H1 (cell line): ENCODE data around the gene COL27A1. TPM values are rescaled to one million over a fixed set of nuclear protein-coding genes. Genes with fewer than 3 reads are reported as not detected.

ENCODE experiments used
- CTCF ChIA-PET: fragments of 300-600 bp; sonication (Branson Sonifier 250); formaldehyde crosslinking; loops from one replicate; lab custom pipeline; 2021; ENCODE audit not compliant: partially characterized antibody; lab: Charles Lee
- POLR2A ChIA-PET: fragments of 300-600 bp; sonication (Branson Sonifier 250); formaldehyde crosslinking; loops from one replicate; lab custom pipeline; 2021; ENCODE audit warnings: inconsistent platforms; ENCODE audit not compliant: partially characterized antibody; lab: Charles Lee
- DNase-seq, 2 experiments: peaks; one replicate each; pipeline versions ENCODE4 v3.0.0 to v3.0.0-alpha.2; 2010 to 2022; ENCODE audit warnings: low spot score in 2 of 2, low read depth in 1 of 2, mixed read lengths in 1 of 2
- FAIRE-seq: peaks from 2 replicates; lab custom pipeline; 2011; peaks lifted over from hg19 to GRCh38; lab: Jason Lieb, UNC
- H2AFZ ChIP-seq: 2 replicates; pipeline ENCODE4 v1.8.1; 2012; ENCODE audit warnings: low read length, inconsistent platforms
- H2AK5ac ChIP-seq: 2 replicates; pipeline ENCODE4 v1.6.1; 2013; ENCODE audit warnings: low read depth, low read length
- H2BK120ac ChIP-seq: replicated peaks from 2 replicates; pipeline ENCODE3; 2013; ENCODE audit warnings: low read depth, low read length, inconsistent platforms
- H2BK12ac ChIP-seq: 2 replicates; pipeline ENCODE4 v1.6.1; 2013; ENCODE audit warnings: low read depth, low read length
- H2BK15ac ChIP-seq: 2 replicates; pipeline ENCODE4 v1.6.1; 2013; ENCODE audit warnings: low read length
- H2BK20ac ChIP-seq: 2 replicates; pipeline ENCODE4 v1.6.1; 2013; ENCODE audit warnings: low read length
- H2BK5ac ChIP-seq: 2 replicates; pipeline ENCODE4 v1.6.1; 2013; ENCODE audit warnings: low read depth, low read length
- H3K14ac ChIP-seq: 2 replicates; pipeline ENCODE4 v1.6.1; 2013; ENCODE audit warnings: inconsistent platforms; ENCODE audit not compliant: insufficient read length
- H3K18ac ChIP-seq: 2 replicates; pipeline ENCODE4 v1.6.1; 2013; ENCODE audit warnings: low read length; ENCODE audit errors: extremely low read depth
- H3K23ac ChIP-seq: 2 replicates; pipeline ENCODE4 v1.6.1; 2013; ENCODE audit warnings: inconsistent platforms; ENCODE audit not compliant: insufficient read length
- H3K23me2 ChIP-seq: 2 replicates; pipeline ENCODE4 v1.6.1; 2013; ENCODE audit warnings: low read depth, low read length
- H3K27ac ChIP-seq: 2 replicates; pipeline ENCODE4 v1.6.1; 2011; ENCODE audit warnings: low read depth, low read length, inconsistent platforms
- H3K27me3 ChIP-seq, 4 experiments: replicated peaks in 1 of 4; 1 replicate in 1 of 4; 2 replicates in 3 of 4; pipeline versions ENCODE4 v1.6.1 to v1.8.1; 2011 to 2013; ENCODE audit warnings: low read length in 3 of 4, mild to moderate bottlenecking in 3 of 4, inconsistent platforms in 2 of 4, mixed read lengths in 2 of 4, moderate library complexity in 1 of 4; ENCODE audit not compliant: control insufficient read depth in 3 of 4, insufficient read depth in 3 of 4; ENCODE audit errors: extremely low read depth in 1 of 4
- H3K36me3 ChIP-seq, 4 experiments: 2 replicates each; pipeline versions ENCODE4 v1.6.1 to v1.8.1; 2011 to 2013; ENCODE audit warnings: mild to moderate bottlenecking in 4 of 4, low read length in 3 of 4, moderate library complexity in 2 of 4, control low read depth in 1 of 4, inconsistent platforms in 1 of 4; ENCODE audit not compliant: insufficient read depth in 4 of 4, control insufficient read depth in 2 of 4
- H3K4ac ChIP-seq: replicated peaks from 2 replicates; pipeline ENCODE3; 2013; ENCODE audit warnings: low read length, low read depth, mixed read lengths, inconsistent platforms; ENCODE audit not compliant: insufficient read length
- H3K4me1 ChIP-seq, 4 experiments: replicated peaks in 1 of 4; 1 replicate in 1 of 4; 2 replicates in 3 of 4; pipeline versions ENCODE4 v1.6.1 to v1.8.1; 2011 to 2013; ENCODE audit warnings: low read length in 3 of 4, inconsistent platforms in 2 of 4, mixed read lengths in 1 of 4; ENCODE audit not compliant: insufficient read depth in 4 of 4, control insufficient read depth in 3 of 4
- H3K4me2 ChIP-seq, 2 experiments: 2 replicates each; pipeline versions ENCODE4 v1.6.1 to v1.8.1; 2011 to 2013; ENCODE audit warnings: low read depth in 2 of 2, low read length in 2 of 2, control low read depth in 1 of 2, inconsistent platforms in 1 of 2, mild to moderate bottlenecking in 1 of 2; ENCODE audit not compliant: insufficient read depth in 1 of 2
- H3K4me3 ChIP-seq, 4 experiments: fragments of 200-600, 300-600 bp in 1 of 4; sonication (generic), shearing (Covaris generic), sonication (Bioruptor Twin) in 1 of 4; 2 replicates each; pipeline versions ENCODE4 v1.5.1 to v1.8.1; 2011 to 2016; ENCODE audit warnings: low read length in 4 of 4, low read depth in 3 of 4, control low read depth in 2 of 4, inconsistent platforms in 2 of 4, mild to moderate bottlenecking in 2 of 4, mixed read lengths in 1 of 4, moderate library complexity in 1 of 4; ENCODE audit not compliant: insufficient read depth in 2 of 4; ENCODE audit errors: extremely low read depth in 1 of 4
- H3K56ac ChIP-seq: replicated peaks from 2 replicates; pipeline ENCODE3; 2013; ENCODE audit warnings: low read depth, mild to moderate bottlenecking, mixed read lengths, low read length, inconsistent platforms; ENCODE audit not compliant: insufficient read length
- H3K79me1 ChIP-seq: 2 replicates; pipeline ENCODE4 v1.6.1; 2013; ENCODE audit warnings: low read depth, low read length, control low read depth
- H3K79me2 ChIP-seq, 2 experiments: 2 replicates each; pipeline versions ENCODE4 v1.6.1 to v1.8.1; 2012 to 2013; ENCODE audit warnings: low read length in 2 of 2, mild to moderate bottlenecking in 2 of 2, inconsistent platforms in 1 of 2; ENCODE audit not compliant: insufficient read depth in 2 of 2, control insufficient read depth in 1 of 2
- H3K9ac ChIP-seq, 4 experiments: replicated peaks in 1 of 4; 1 replicate in 1 of 4; 2 replicates in 3 of 4; pipeline versions ENCODE4 v1.6.1 to v1.8.1; 2011 to 2013; ENCODE audit warnings: low read depth in 3 of 4, low read length in 3 of 4, control low read depth in 2 of 4, mild to moderate bottlenecking in 2 of 4, moderate library complexity in 2 of 4, inconsistent platforms in 1 of 4; ENCODE audit errors: extremely low read depth in 1 of 4
- H3K9me3 ChIP-seq, 2 experiments: 2 replicates each; pipeline versions ENCODE4 v1.6.1 to v1.8.1; 2012 to 2013; ENCODE audit warnings: mild to moderate bottlenecking in 2 of 2, moderate library complexity in 2 of 2, control low read depth in 1 of 2, inconsistent platforms in 1 of 2, low read depth in 1 of 2, low read length in 1 of 2, mixed read lengths in 1 of 2; ENCODE audit not compliant: insufficient read depth in 2 of 2
- H4K20me1 ChIP-seq, 2 experiments: replicated peaks in 1 of 2; 2 replicates each; pipeline versions ENCODE3 to v1.8.1; 2011 to 2013; ENCODE audit warnings: inconsistent platforms in 2 of 2, low read length in 2 of 2, mild to moderate bottlenecking in 1 of 2; ENCODE audit not compliant: insufficient read depth in 2 of 2, control insufficient read depth in 1 of 2
- H4K5ac ChIP-seq: 2 replicates; pipeline ENCODE4 v1.6.1; 2013; ENCODE audit warnings: low read length, low read depth, mixed read lengths, inconsistent platforms; ENCODE audit not compliant: insufficient read length
- H4K8ac ChIP-seq: 2 replicates; pipeline ENCODE4 v1.8.0; 2013; ENCODE audit warnings: mild to moderate bottlenecking, moderate library complexity, low read length, inconsistent platforms; ENCODE audit not compliant: insufficient read depth; ENCODE audit errors: extremely low read depth
- H4K91ac ChIP-seq: replicated peaks from 2 replicates; pipeline ENCODE3; 2013; ENCODE audit warnings: low read length, mixed read lengths, inconsistent platforms; ENCODE audit not compliant: insufficient read length
- ASH2L ChIP-seq: fragments of 200-600, 300-600 bp; sonication (generic); IDR thresholded peaks from one replicate; pipeline ENCODE4 v1.7.1; 2017; ENCODE audit warnings: low read length
- BACH1 ChIP-seq: IDR thresholded peaks from 2 replicates; pipeline ENCODE4 v1.6.1; 2012; ENCODE audit warnings: low read length, improper control_type of control experiment
- CBX5 ChIP-seq: fragments of 300-800, 300-1000 bp; sonication (generic); IDR thresholded peaks from 2 replicates; pipeline ENCODE4 v1.7.1; 2016; ENCODE audit warnings: antibody characterized with exemption, low read length, low read depth
- HDAC2 ChIP-seq, 2 experiments: fragments of 300-600 bp in 1 of 2; sonication (generic) in 1 of 2; IDR thresholded peaks; 2 replicates each; pipeline ENCODE4 v1.6.1; 2011 to 2012; ENCODE audit warnings: low read depth in 2 of 2, low read length in 2 of 2, mild to moderate bottlenecking in 2 of 2, moderate library complexity in 2 of 2, borderline replicate concordance in 1 of 2, inconsistent platforms in 1 of 2
- SP2 ChIP-seq: IDR thresholded peaks from 2 replicates; pipeline ENCODE4 v1.6.1; 2012; ENCODE audit warnings: mild to moderate bottlenecking, low read length, inconsistent platforms
- WGBS, 2 experiments: shearing (Covaris generic) in 1 of 2; methylation state at CpG; one replicate each; pipeline versions ENCODE4 v1.1.6 to v1.1.7; 2013 to 2015; ENCODE audit warnings: low lambda C conversion rate in 2 of 2, mixed read lengths in 2 of 2, inconsistent platforms in 1 of 2, low coverage in 1 of 2, missing lambda C conversion rate in 1 of 2; ENCODE audit not compliant: insufficient replicate concordance in 2 of 2, insufficient coverage in 1 of 2, insufficient read length in 1 of 2; ENCODE audit errors: extremely low coverage in 1 of 2, missing lambda C conversion rate in 1 of 2; 5-methylcytosine and 5-hydroxymethylcytosine counted together
- polyA plus RNA-seq, 7 experiments: library from polyadenylated mRNA; depleted of rRNA in 3 of 7; stranded (reverse) in 5 of 7; unstranded in 2 of 7; fragments of >200 nt in 5 of 7; fragments of 200-250 nt in 2 of 7; gene quantifications; 1 replicate in 5 of 7; 2 replicates in 1 of 7; 4 replicates in 1 of 7; pipeline versions ENCODE4 v1.2.1 to v1.2.3, GENCODE V29; 2011 to 2013; ENCODE audit warnings: missing spikeins in 2 of 7, mixed read lengths in 2 of 7
- total RNA-seq: library from RNA; stranded (reverse); fragmentation: NEBNext Ultra II Directional; extraction: Animal tissue kit (Norgen Biotek cat#: 25700); gene quantifications from 2 replicates; pipeline ENCODE4 v1.2.1, GENCODE V29; 2021

Gene COL27A1
- total and polyA plus RNA-seq, 2 of the 8 experiments (the other 6 are each of a cell fraction or from before 2014, with no cell fraction given): 15.1 to 22.8 TPM

DNA sequence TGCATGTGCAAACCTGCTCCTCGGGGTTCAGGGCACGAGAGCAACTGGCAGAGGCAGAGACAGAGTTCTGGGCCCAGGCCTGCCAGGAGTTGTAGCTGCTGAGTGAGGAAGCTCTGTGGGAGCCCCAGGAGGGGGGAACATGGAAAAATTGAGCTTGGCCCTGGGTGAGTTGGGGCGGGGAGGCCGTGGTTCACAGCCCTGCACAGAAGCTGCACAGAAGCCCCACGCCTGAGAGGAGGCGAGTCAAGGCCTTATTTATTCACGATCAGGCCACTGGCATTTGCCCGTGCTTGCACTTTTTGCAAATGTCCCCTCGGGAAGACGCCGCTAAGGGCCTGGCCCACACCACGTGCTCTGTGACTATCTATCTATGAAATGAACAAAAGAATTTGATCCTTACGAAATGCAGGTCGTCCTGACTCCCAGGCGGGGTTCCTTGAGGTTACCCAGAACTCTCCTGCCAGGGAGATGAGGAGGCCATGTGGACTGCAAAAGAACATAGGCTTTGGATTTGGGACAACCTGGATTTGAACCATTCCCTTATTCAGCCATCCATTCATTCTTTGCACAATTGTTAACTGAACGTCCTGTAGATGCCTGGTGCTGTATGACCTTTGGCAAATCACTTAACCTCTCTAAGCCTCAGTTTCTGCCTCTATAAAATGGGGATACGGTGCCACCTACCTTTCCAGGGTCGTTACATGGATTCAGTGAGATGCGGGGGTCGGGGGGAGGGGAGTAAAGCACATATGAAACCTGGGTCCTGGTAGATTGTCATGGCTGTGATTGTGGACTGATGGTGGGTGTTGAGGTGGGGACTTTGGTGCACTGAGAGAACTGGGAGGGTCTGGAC is 17.9 kb downstream of the COL27A1 start:
- Histone ChIP-seq H3K23ac (no peak overlapping the region), H2BK5ac (no peak overlapping the region), H3K27ac (no peak overlapping the region), H3K9me3 (no peaks in the 10 kb centered on the region), H4K20me1 (peaks cover 0 to 1% of the 10 kb centered on the region in 2 experiments), H3K36me3 (peaks cover 0 to 4% (median 0%) of the 10 kb centered on the region in 4 experiments; a peak in 2 of 8 replicates), H2AK5ac (no peak overlapping the region), H4K5ac (no peak overlapping the region), H3K27me3 (no peaks in the 10 kb centered on the region), H3K9ac (no peak overlapping the region; a peak in 1 of 7 replicates), H3K18ac (no peak overlapping the region), H3K4me1 (no peaks in the 10 kb centered on the region; a peak in 1 of 7 replicates), H2BK12ac (no peak overlapping the region), H2BK120ac (no peak overlapping the region), H4K8ac (no peak overlapping the region), H3K56ac (no peak overlapping the region), H3K14ac (no peak overlapping the region), H3K23me2 (no peaks in the 10 kb centered on the region), H4K91ac (no peak overlapping the region), H3K79me2 (no peaks in the 10 kb centered on the region), H3K4ac (no peak overlapping the region), H2BK20ac (no peak overlapping the region), H2AFZ (no peak overlapping the region), H3K4me3 (no peak overlapping the region), H3K4me2 (no peak overlapping the region), H2BK15ac (no peak overlapping the region), H3K79me1 (no peaks in the 10 kb centered on the region)
- POLR2A ChIA-PET: no interaction called here
- no peak for FAIRE-seq
- no peak for DNase-seq
- WGBS, 2 experiments: 77% methylated on average over 20 of the region's 20 CpGs; no CpG with 5 or more reads in 1 of the 2 experiments
- CTCF ChIA-PET: interaction anchor here (0.6 to 2.0 kb wide), 6 partner anchors 17 to 137 kb away, joined by 3 to 5 read pairs (median 4); no protein-coding TSS in a partner anchor
- no peak for TF ChIP-seq SP2
- TF ChIP-seq BACH1: no peak
- TF ChIP-seq CBX5: no peak
- no peak for TF ChIP-seq HDAC2 (IDR thresholded peaks at IDR 0.05; ENCODE audit: borderline replicate concordance in 1 of 2, low read depth in 2 of 2, low read length in 2 of 2)
- no peak for TF ChIP-seq ASH2L
